K562 (cell line): ENCODE data around the gene CBX2. TPM values are rescaled to one million over a fixed set of nuclear protein-coding genes. Genes with fewer than 3 reads are reported as not detected.
A peak's percentile ranks its signal among the peaks of the same experiment; 100 is the strongest.

Experiments used
- CTCFL ChIP-seq: IDR thresholded peaks from 2 replicates; pipeline ENCODE4 v1.6.1; 2011; ENCODE audit warnings: borderline replicate concordance, low read depth, mild to moderate bottlenecking, moderate library complexity, low read length; ENCODE audit not compliant: insufficient read depth, poor library complexity, severe bottlenecking
- DEAF1 ChIP-seq: fragments of 450-650 bp; formaldehyde crosslinking; IDR thresholded peaks from 2 replicates; pipeline ENCODE4 v1.4.0; 2020; ENCODE audit warnings: mild to moderate bottlenecking, moderate library complexity
- EP400 ChIP-seq: fragments of 450-650 bp; IDR thresholded peaks from 2 replicates; pipeline ENCODE4 v1.6.1; 2017; ENCODE audit warnings: antibody characterized with exemption, mild to moderate bottlenecking, moderate library complexity
- ETV1 ChIP-seq: fragments of 450-650 bp; conservative IDR thresholded peaks from 2 replicates; pipeline ENCODE4 v1.6.1; 2016; ENCODE audit warnings: missing genetic modification characterization, control low read depth, low read depth, missing compliant biosample characterization
- IRF9 ChIP-seq: fragments of 450-650 bp; IDR thresholded peaks from 2 replicates; pipeline ENCODE4 v1.6.1; 2016; ENCODE audit warnings: missing biosample characterization, missing genetic modification characterization
- POLR2A ChIP-seq: fragments of 450-650 bp; conservative IDR thresholded peaks from 2 replicates; pipeline ENCODE4 v1.6.1; 2016
- RBFOX2 ChIP-seq: fragments of 200-400 bp; formaldehyde crosslinking; IDR thresholded peaks from 2 replicates; pipeline ENCODE4 v1.6.1; 2017; ENCODE audit warnings: low read depth, mild to moderate bottlenecking, low read length, moderate library complexity
- UBTF ChIP-seq, 2 experiments: IDR thresholded peaks; 2 replicates each; pipeline ENCODE4 v1.6.1; 2012; ENCODE audit warnings: improper control_type of control experiment in 2 of 2, low read depth in 2 of 2, low read length in 2 of 2, borderline replicate concordance in 1 of 2
- YY1 ChIP-seq, 3 experiments: IDR thresholded peaks; 2 replicates each; pipeline ENCODE4 v1.6.1; 2011; ENCODE audit warnings: low read length in 2 of 3, mild to moderate bottlenecking in 2 of 3, moderate library complexity in 2 of 3, borderline replicate concordance in 1 of 3, control low read depth in 1 of 3, low read depth in 1 of 3; ENCODE audit not compliant: insufficient read depth in 3 of 3, insufficient replicate concordance in 2 of 3, control insufficient read depth in 1 of 3, insufficient read length in 1 of 3; ENCODE audit errors: extremely low read depth in 1 of 3
- ZNF124 ChIP-seq: sonication (generic); formaldehyde crosslinking; IDR thresholded peaks from 2 replicates; pipeline ENCODE4 v1.8.1; 2022; ENCODE audit warnings: missing genetic modification reagents
- ZNF512 ChIP-seq: IDR thresholded peaks from 2 replicates; pipeline ENCODE4 v1.6.1; 2016; ENCODE audit warnings: missing genetic modification characterization, missing compliant biosample characterization
- polyA plus RNA-seq, 8 experiments: library from polyadenylated mRNA; depleted of rRNA in 4 of 8; stranded (reverse) in 5 of 8; unstranded in 3 of 8; fragments of >200 nt; fragmentation: Nextera tagmentation in 2 of 8; fragmentation: Illumina TruSeq in 1 of 8; extraction: Ambion mirVana in 2 of 8; extraction: Trizol in 1 of 8; gene quantifications; 2 replicates each; pipeline versions ENCODE4 v1.2.1 to v1.2.3, GENCODE V29; 2011 to 2014; ENCODE audit warnings: inconsistent platforms in 1 of 8, missing spikeins in 1 of 8
- total RNA-seq, 7 experiments: library from RNA; depleted of rRNA in 6 of 7; stranded (reverse); fragments of >200 nt in 6 of 7; fragmentation: Illumina TruSeq in 2 of 7; extraction: Trizol in 2 of 7; gene quantifications; 2 replicates each; pipeline versions ENCODE4 v1.2.1 to v1.2.3, GENCODE V29; 2011 to 2021; ENCODE audit warnings: low replicate concordance in 1 of 7

Gene CBX2
- total and polyA plus RNA-seq, 9 of the 15 experiments (the other 6 are each of a cell fraction or from before 2014, with no cell fraction given): 0.66 to 26.9 (median 13.9) TPM

- TF ChIP-seq UBTF (IDR thresholded peaks at IDR 0.05; ENCODE audit: borderline replicate concordance in 1 of 2, low read depth in 2 of 2, low read length in 2 of 2): peak in 1 of 2 experiments; percentile 64; a peak in 1 of 4 replicates
- TF ChIP-seq DEAF1 (CRISPR knock-in tag): peak; percentile 33; the same call in 1 of the 2 replicates
- TF ChIP-seq ETV1 (tag): peak; percentile 66; the same call in 1 of the 2 replicates
- TF ChIP-seq POLR2A: peak; percentile 58
- peak in 2 of 3 experiments; percentile 44 to 58 for TF ChIP-seq YY1 (IDR thresholded peaks at IDR 0.05; ENCODE audit: borderline replicate concordance in 1 of 3, control insufficient read depth in 1 of 3, extremely low read depth in 1 of 3, insufficient read depth in 3 of 3, insufficient read length in 1 of 3, insufficient replicate concordance in 2 of 3, low read depth in 1 of 3, low read length in 2 of 3)
- no peak for TF ChIP-seq ZNF124 (CRISPR knock-in tag)
- peak; percentile 83 for TF ChIP-seq RBFOX2
- peak; percentile 48 for TF ChIP-seq CTCFL
- TF ChIP-seq IRF9: no peak
- TF ChIP-seq EP400: peak; percentile 59
- TF ChIP-seq ZNF512 (tag): no peak
Measured at GRCh38 chr17:79777120-79777893, 641 bp upstream of the CBX2 start (continued).
